Mammary epithelial cell (primary cell): ENCODE results near the gene MAPK4.

ENCODE experiments used
- EZH2 ChIP-seq: IDR thresholded peaks from 2 replicates; pipeline ENCODE4 v1.6.1; 2012; ENCODE audit warnings: low read length, inconsistent platforms, borderline replicate concordance
- TF ChIP-seq, protein P1 (sequence below), 2 donors: IDR thresholded peaks in 1 of 2; conservative IDR thresholded peaks in 1 of 2; 2 replicates each; pipeline ENCODE4 v1.5.1; 2011 to 2012; ENCODE audit warnings: inconsistent platforms in 2 of 2, low read length in 2 of 2, mild to moderate bottlenecking in 2 of 2, control low read depth in 1 of 2, low read depth in 1 of 2; ENCODE audit not compliant: insufficient read depth in 1 of 2; ENCODE audit errors: extremely low read depth in 1 of 2

DNA sequence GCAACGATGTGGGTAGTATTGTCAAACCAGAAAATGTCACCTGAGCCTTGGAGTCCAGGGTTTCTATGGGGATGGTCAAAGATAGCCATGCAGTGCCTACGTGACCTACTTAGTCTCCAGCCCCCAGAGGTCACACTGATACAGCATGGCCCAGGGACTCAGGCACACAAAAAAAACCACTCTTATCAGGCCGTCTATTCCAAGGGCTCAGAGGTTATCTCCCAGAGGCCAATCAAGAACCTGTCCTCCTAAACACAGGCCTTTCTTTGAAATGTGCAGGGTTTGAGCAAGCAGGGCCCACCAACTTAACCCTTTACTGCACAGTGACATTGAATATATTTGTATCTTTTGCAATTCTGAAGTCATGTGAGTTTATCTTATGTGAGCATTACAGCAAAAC, 177.2 kb downstream of the MAPK4 start:
- TF ChIP-seq, protein P1, sequence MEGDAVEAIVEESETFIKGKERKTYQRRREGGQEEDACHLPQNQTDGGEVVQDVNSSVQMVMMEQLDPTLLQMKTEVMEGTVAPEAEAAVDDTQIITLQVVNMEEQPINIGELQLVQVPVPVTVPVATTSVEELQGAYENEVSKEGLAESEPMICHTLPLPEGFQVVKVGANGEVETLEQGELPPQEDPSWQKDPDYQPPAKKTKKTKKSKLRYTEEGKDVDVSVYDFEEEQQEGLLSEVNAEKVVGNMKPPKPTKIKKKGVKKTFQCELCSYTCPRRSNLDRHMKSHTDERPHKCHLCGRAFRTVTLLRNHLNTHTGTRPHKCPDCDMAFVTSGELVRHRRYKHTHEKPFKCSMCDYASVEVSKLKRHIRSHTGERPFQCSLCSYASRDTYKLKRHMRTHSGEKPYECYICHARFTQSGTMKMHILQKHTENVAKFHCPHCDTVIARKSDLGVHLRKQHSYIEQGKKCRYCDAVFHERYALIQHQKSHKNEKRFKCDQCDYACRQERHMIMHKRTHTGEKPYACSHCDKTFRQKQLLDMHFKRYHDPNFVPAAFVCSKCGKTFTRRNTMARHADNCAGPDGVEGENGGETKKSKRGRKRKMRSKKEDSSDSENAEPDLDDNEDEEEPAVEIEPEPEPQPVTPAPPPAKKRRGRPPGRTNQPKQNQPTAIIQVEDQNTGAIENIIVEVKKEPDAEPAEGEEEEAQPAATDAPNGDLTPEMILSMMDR (conservative IDR thresholded peaks at IDR 0.05 in 1 of 2, IDR thresholded peaks at IDR 0.05 in 1 of 2; ENCODE audit: extremely low read depth in 1 of 2, insufficient read depth in 1 of 2, low read depth in 1 of 2, low read length in 2 of 2): no peak
- TF ChIP-seq EZH2: no peak
